Stimulated activated CD4-positive, alpha-beta T cell treated with anti-CD3 and anti-CD28 coated beads, Interleukin-12 subunit alpha, Interleukin-12 subunit beta, amount 100 ng/mL, for 48 hours (primary cell): ENCODE results near the gene AGAP3.
"Not testable (repeated sequence)": the region's sequence is repeated elsewhere in the genome, so short reads cannot be mapped to it uniquely, and the experiment has no call there.

Experiments used
- DNase-seq, 3 donors: peaks; one replicate each; pipeline ENCODE4 v3.0.0-alpha.2; 2020; ENCODE audit warnings: low read depth in 2 of 3, low spot score in 1 of 3

AGAP3 gene

GRCh38 chr7:151085691-151086620 is at the start of gene AGAP3:
Gene AGAP3, plus strand, starts transcription at chr7:151086475. Its CDS starts 267 bp downstream, at chr7:151086742.
- DNase-seq: peak in 2 of 3 donors; percentile 26 to 45

GRCh38 chr7:151038951-151039849 is 47.1 kb upstream of the AGAP3 start:
- DNase-seq: peak; percentile 70 to 80 (median 79)

GRCh38 chr7:151039850-151040548 is 46.3 kb upstream of the AGAP3 start:
- DNase-seq: no peak

GRCh38 chr7:151040616-151041375 is 45.5 kb upstream of the AGAP3 start:
- DNase-seq: no peak

GRCh38 chr7:151043449-151043848 is 42.8 kb upstream of the AGAP3 start:
- not testable (repeated sequence) for DNase-seq

- no peak for DNase-seq
Measured at GRCh38 chr7:151043959-151044358, 42.3 kb upstream of the AGAP3 start.

GRCh38 chr7:151045262-151045661 is 41.0 kb upstream of the AGAP3 start:
- DNase-seq: no peak

- DNase-seq: no peak
Measured at GRCh38 chr7:151045967-151046366, 40.3 kb upstream of the AGAP3 start.

- DNase-seq: no peak
Measured at GRCh38 chr7:151046603-151047573, 39.4 kb upstream of the AGAP3 start.

- DNase-seq: no peak
Measured at GRCh38 chr7:151047976-151048815, 38.1 kb upstream of the AGAP3 start, which contains the start of gene ASIC3. Gene ASIC3, plus strand, starts transcription at chr7:151048531. Its CDS starts 355 bp downstream, at chr7:151048886.

GRCh38 chr7:151048911-151049463 is 37.3 kb upstream of the AGAP3 start:
- no peak for DNase-seq

- DNase-seq: peak in 2 of 3 donors; percentile 14 to 28
Measured at GRCh38 chr7:151051108-151051507, 35.2 kb upstream of the AGAP3 start.

- DNase-seq: no peak
Measured at GRCh38 chr7:151053096-151053495, 33.2 kb upstream of the AGAP3 start.

- no peak for DNase-seq
Measured at GRCh38 chr7:151053751-151054150, 32.5 kb upstream of the AGAP3 start.

- DNase-seq: no peak
Measured at GRCh38 chr7:151056283-151056665, 30.0 kb upstream of the AGAP3 start.

GRCh38 chr7:151056666-151057505 is 29.4 kb upstream of the AGAP3 start:
- no peak for DNase-seq

GRCh38 chr7:151057506-151057988 is 28.7 kb upstream of the AGAP3 start, which contains the start of gene CDK5:
Gene CDK5, minus strand, starts transcription at chr7:151057897. Its CDS starts 49 bp downstream, at chr7:151057848.
- no peak for DNase-seq
